HL-60/S4 treated with phorbol 12-myristate 13-acetate at 8.2 ng/mL for 4 days and 3 days (cell line): ENCODE data around the gene TCF7L1.
"Not testable (repeated sequence)": the region's sequence is repeated elsewhere in the genome, so short reads cannot be mapped to it uniquely, and the experiment has no call there.

ENCODE experiments used
- in situ Hi-C: fragments of 300-500 bp; cut with MboI; formaldehyde crosslinking; loops from 2 replicates; pipeline ENCODE4 v1.15.0; 2022; ENCODE audit warnings: low sequenced_read_pairs

Gene TCF7L1

GRCh38 chr2:85310330-85310729, 177.1 kb downstream of the TCF7L1 start:
- in situ Hi-C loops: loop anchor here (25.0 kb wide), 1 partner anchor 373 kb away; no protein-coding TSS in a partner anchor

GRCh38 chr2:85312404-85312803, 179.2 kb downstream of the TCF7L1 start:
- in situ Hi-C loops: loop anchor here (25.0 kb wide), 1 partner anchor 375 kb away; no protein-coding TSS in a partner anchor

GRCh38 chr2:85314884-85315242, 181.7 kb downstream of the TCF7L1 start:
- in situ Hi-C loops: loop anchor here (25.0 kb wide), 1 partner anchor 378 kb away; no protein-coding TSS in a partner anchor

GRCh38 chr2:85315921-85316320, 182.7 kb downstream of the TCF7L1 start:
- in situ Hi-C loops: loop anchor here (25.0 kb wide), 1 partner anchor 379 kb away; no protein-coding TSS in a partner anchor

- in situ Hi-C loops: loop anchor here (25.0 kb wide), 1 partner anchor 381 kb away; no protein-coding TSS in a partner anchor
Measured at GRCh38 chr2:85318222-85319074, 185.3 kb downstream of the TCF7L1 start.

- in situ Hi-C loops: loop anchor here (25.0 kb wide), 1 partner anchor 382 kb away; no protein-coding TSS in a partner anchor
Measured at GRCh38 chr2:85319796-85320195, 186.6 kb downstream of the TCF7L1 start.

GRCh38 chr2:85323351-85323987, 190.3 kb downstream of the TCF7L1 start:
- in situ Hi-C loops: loop anchor here (25.0 kb wide), 1 partner anchor 386 kb away; no protein-coding TSS in a partner anchor

GRCh38 chr2:85323988-85324367, 190.8 kb downstream of the TCF7L1 start:
- in situ Hi-C loops: loop anchor here (25.0 kb wide), 1 partner anchor 387 kb away; no protein-coding TSS in a partner anchor

GRCh38 chr2:85324639-85325465, 191.7 kb downstream of the TCF7L1 start:
- in situ Hi-C loops: loop anchor here (25.0 kb wide), 1 partner anchor 388 kb away; no protein-coding TSS in a partner anchor

- in situ Hi-C loops: no loop called here
Measured at GRCh38 chr2:85325466-85325811, 192.2 kb downstream of the TCF7L1 start.

- in situ Hi-C loops: no loop called here
Measured at GRCh38 chr2:85326406-85327159, 193.4 kb downstream of the TCF7L1 start.

- in situ Hi-C loops: no loop called here
Measured at GRCh38 chr2:85327160-85327821, 194.1 kb downstream of the TCF7L1 start.

- in situ Hi-C loops: no loop called here
Measured at GRCh38 chr2:85327822-85328617, 194.8 kb downstream of the TCF7L1 start, which contains the start of gene TGOLN2. TGOLN2 (minus strand) TSS chr2:85327989; CDS start chr2:85327962, 27 bp downstream.

- in situ Hi-C loops: no loop called here
Measured at GRCh38 chr2:85329181-85329651, 196.0 kb downstream of the TCF7L1 start.

- in situ Hi-C loops: not testable (repeated sequence)
Measured at GRCh38 chr2:85329701-85330100, 196.5 kb downstream of the TCF7L1 start.

- in situ Hi-C loops: no loop called here
Measured at GRCh38 chr2:85330839-85331636, 197.8 kb downstream of the TCF7L1 start.

- in situ Hi-C loops: not testable (repeated sequence)
Measured at GRCh38 chr2:85333877-85334276, 200.7 kb downstream of the TCF7L1 start.

GRCh38 chr2:85334928-85335327, 201.7 kb downstream of the TCF7L1 start:
- in situ Hi-C loops: no loop called here
